Upper lobe of right lung (tissue), 1 donor: Measurements from ENCODE around the gene MEIS2. TPM values are rescaled to one million over a fixed set of nuclear protein-coding genes. Genes with fewer than 3 reads are reported as not detected.

ENCODE experiments used
- ATAC-seq: fragments of 200-7000 bp; cut with Tn5 transposase; one replicate; pipeline ENCODE4 v1.9.1; 2020; ENCODE audit warnings: mild to moderate bottlenecking, moderate library complexity
- DNase-seq: peaks from one replicate; pipeline ENCODE4 v3.0.0-alpha.2; 2020
- H3K27ac ChIP-seq: fragments of 200-600 bp; one replicate; pipeline ENCODE4 v1.8.0; 2022
- H3K27me3 ChIP-seq: fragments of 200-600 bp; one replicate; pipeline ENCODE4 v1.8.0; 2022; ENCODE audit warnings: mild to moderate bottlenecking
- H3K36me3 ChIP-seq: fragments of 200-600 bp; one replicate; pipeline ENCODE4 v1.8.0; 2022
- H3K4me1 ChIP-seq: fragments of 200-600 bp; one replicate; pipeline ENCODE4 v1.8.0; 2022
- H3K4me3 ChIP-seq: fragments of 200-600 bp; one replicate; pipeline ENCODE4 v1.8.0; 2022; ENCODE audit warnings: mild to moderate bottlenecking
- H3K9me3 ChIP-seq: fragments of 200-600 bp; one replicate; pipeline ENCODE4 v1.8.0; 2022
- CTCF ChIP-seq: fragments of 200-600 bp; IDR thresholded peaks from one replicate; pipeline ENCODE4 v1.8.0; 2022; ENCODE audit warnings: antibody characterized with exemption
- intact Hi-C: fragments of 100-400 bp; cut with DNase I; formaldehyde crosslinking; loops from one replicate; pipeline ENCODE4 v1.11.0; 2022
- total RNA-seq: library from RNA; stranded (reverse); fragmentation: NEBNext Ultra II Directional; extraction: Animal tissue kit (Norgen Biotek cat#: 25700); gene quantifications from one replicate; pipeline ENCODE4 v1.2.1, GENCODE V29; 2021
- donor health status: DM: no; HTN: yes; CAD: no; lungs with severe emphysema.

The MEIS2 gene
- total RNA-seq, 1 donor from 2014 or later: 26.7 TPM

- Histone ChIP-seq H3K4me3 (no peak overlapping the region), H3K9me3 (no peaks in the 10 kb centered on the region), H3K27ac (no peak overlapping the region), H3K4me1 (no peaks in the 10 kb centered on the region), H3K36me3 (no peaks in the 10 kb centered on the region), H3K27me3 (no peaks in the 10 kb centered on the region)
- intact Hi-C loops: no loop called here
- ATAC-seq (no peak), DNase-seq (no peak)
- no peak for TF ChIP-seq CTCF
These were observed 95.2 kb downstream of the MEIS2 start for GRCh38 chr15:37004981-37005735.

GRCh38 chr15:37004373-37004869 lies 95.9 kb downstream of the MEIS2 start:
- DNase-seq (no peak), ATAC-seq (no peak)
- H3K9me3 ChIP-seq: no peaks in the 10 kb centered on the region
- H3K4me1 ChIP-seq: no peaks in the 10 kb centered on the region
- H3K27me3 ChIP-seq: no peaks in the 10 kb centered on the region
- no peak for TF ChIP-seq CTCF
- intact Hi-C loops: no loop called here
- no peaks in the 10 kb centered on the region for H3K36me3 ChIP-seq
- H3K4me3 ChIP-seq: no peak overlapping the region
- no peak overlapping the region for H3K27ac ChIP-seq

- no peaks in the 10 kb centered on the region for H3K27me3 ChIP-seq
- no peaks in the 10 kb centered on the region for H3K9me3 ChIP-seq
- ATAC-seq (no peak), DNase-seq (no peak)
- H3K4me1 ChIP-seq: no peaks in the 10 kb centered on the region
- H3K36me3 ChIP-seq: no peaks in the 10 kb centered on the region
- H3K4me3 ChIP-seq: no peak overlapping the region
- intact Hi-C loops: no loop called here
- no peak overlapping the region for H3K27ac ChIP-seq
- no peak for TF ChIP-seq CTCF
These were observed 98.2 kb downstream of the MEIS2 start for GRCh38 chr15:37002041-37002672.

- H3K4me1 ChIP-seq: no peaks in the 10 kb centered on the region
- H3K27me3 ChIP-seq: no peaks in the 10 kb centered on the region
- no peak for TF ChIP-seq CTCF
- no peak for ATAC-seq
- H3K27ac ChIP-seq: no peak overlapping the region
- intact Hi-C loops: no loop called here
- H3K4me3 ChIP-seq: no peak overlapping the region
- H3K36me3 ChIP-seq: no peaks in the 10 kb centered on the region
- DNase-seq: no peak
- H3K9me3 ChIP-seq: no peaks in the 10 kb centered on the region
These were observed 98.9 kb downstream of the MEIS2 start for GRCh38 chr15:37001417-37001816.

GRCh38 chr15:36999778-37000177 lies 100.6 kb downstream of the MEIS2 start:
- no peak for ATAC-seq
- Histone ChIP-seq H3K4me1 (no peaks in the 10 kb centered on the region), H3K9me3 (no peaks in the 10 kb centered on the region), H3K36me3 (no peaks in the 10 kb centered on the region), H3K4me3 (no peak overlapping the region), H3K27ac (no peak overlapping the region), H3K27me3 (no peaks in the 10 kb centered on the region)
- DNase-seq: no peak
- intact Hi-C loops: no loop called here
- TF ChIP-seq CTCF: no peak
